Neural progenitor cell (in vitro differentiated cells): Measurements from ENCODE around the gene ZSCAN21. TPM values are rescaled to one million over a fixed set of nuclear protein-coding genes. Genes with fewer than 3 reads are reported as not detected.

Source experiments
- DNase-seq: peaks from one replicate; pipeline ENCODE4 v3.0.0-alpha.2; 2016; ENCODE audit warnings: low spot score
- H2AFZ ChIP-seq: fragments of 200-600 bp; sonication (generic); replicated peaks from 2 replicates; pipeline ENCODE4 v1.6.1; 2016; ENCODE audit warnings: antibody characterized with exemption
- H3F3A ChIP-seq: fragments of 200-600 bp; sonication (generic); 2 replicates; pipeline ENCODE4 v1.6.1; 2016; ENCODE audit warnings: antibody characterized with exemption, low read depth
- H3K27ac ChIP-seq: fragments of 200-600 bp; sonication (generic); 2 replicates; pipeline ENCODE4 v1.5.1; 2016; ENCODE audit warnings: mild to moderate bottlenecking
- H3K27me3 ChIP-seq: fragments of 200-600 bp; sonication (generic); 2 replicates; pipeline ENCODE4 v1.6.1; 2016; ENCODE audit warnings: mild to moderate bottlenecking, moderate library complexity
- H3K36me3 ChIP-seq: fragments of 200-600 bp; sonication (generic); 2 replicates; pipeline ENCODE4 v1.5.1; 2016
- H3K4me1 ChIP-seq: fragments of 200-600 bp; sonication (generic); 2 replicates; pipeline ENCODE4 v1.6.1; 2016; ENCODE audit warnings: mixed run types
- H3K4me2 ChIP-seq: fragments of 200-600 bp; sonication (generic); 2 replicates; pipeline ENCODE4 v1.6.1; 2016
- H3K4me3 ChIP-seq: fragments of 200-600 bp; sonication (generic); 2 replicates; pipeline ENCODE4 v1.5.1; 2016
- H3K79me2 ChIP-seq: fragments of 200-600 bp; sonication (generic); 2 replicates; pipeline ENCODE4 v1.6.1; 2016; ENCODE audit warnings: low read depth
- H3K9ac ChIP-seq: fragments of 200-600 bp; sonication (generic); 2 replicates; pipeline ENCODE4 v1.6.1; 2016
- H3K9me3 ChIP-seq: fragments of 200-600 bp; sonication (generic); 2 replicates; pipeline ENCODE4 v1.5.1; 2016; ENCODE audit warnings: low read depth
- H4K20me1 ChIP-seq: fragments of 200-600 bp; sonication (generic); 2 replicates; pipeline ENCODE4 v1.6.1; 2016; ENCODE audit warnings: low read depth
- H3K27ac Mint-ChIP-seq: 3 replicates; pipeline ENCODE4 v1.8.0; 2021; ENCODE audit warnings: mixed read lengths
- H3K27me3 Mint-ChIP-seq: 2 replicates; pipeline ENCODE4 v1.8.0; 2022; ENCODE audit warnings: low read depth, mild to moderate bottlenecking, inconsistent platforms, moderate library complexity, mixed read lengths; ENCODE audit not compliant: insufficient read depth
- H3K36me3 Mint-ChIP-seq: 3 replicates; pipeline ENCODE4 v1.8.0; 2021; ENCODE audit warnings: mixed read lengths
- H3K4me1 Mint-ChIP-seq: 3 replicates; pipeline ENCODE4 v1.8.0; 2021; ENCODE audit warnings: mixed read lengths
- H3K4me3 Mint-ChIP-seq: 3 replicates; pipeline ENCODE4 v1.8.0; 2021; ENCODE audit warnings: mild to moderate bottlenecking, moderate library complexity, mixed read lengths
- H3K9me3 Mint-ChIP-seq: 3 replicates; pipeline ENCODE4 v1.8.0; 2020; ENCODE audit warnings: mixed read lengths
- EZH2 ChIP-seq: fragments of 200-600 bp; sonication (generic); IDR thresholded peaks from 2 replicates; pipeline ENCODE4 v1.6.1; 2017; ENCODE audit warnings: antibody characterized with exemption, mild to moderate bottlenecking, moderate library complexity
- EZH2phosphoT487 ChIP-seq: fragments of 200-600 bp; sonication (generic); IDR thresholded peaks from 2 replicates; pipeline ENCODE4 v1.6.1; 2017; ENCODE audit warnings: antibody characterized with exemption
- total RNA-seq: library from RNA; depleted of rRNA; stranded (reverse); fragments of >200 nt; gene quantifications from 2 replicates; pipeline ENCODE4 v1.2.3, GENCODE V29; 2015; ENCODE audit warnings: low replicate concordance
- TF ChIP-seq, protein P1 (sequence below): fragments of 200-600 bp; sonication (generic); IDR thresholded peaks from 2 replicates; pipeline ENCODE4 v1.5.1; 2017; ENCODE audit warnings: antibody characterized with exemption, mild to moderate bottlenecking

Gene ZSCAN21
- total RNA-seq, 1 donor from 2014 or later = 29.0 TPM

DNA sequence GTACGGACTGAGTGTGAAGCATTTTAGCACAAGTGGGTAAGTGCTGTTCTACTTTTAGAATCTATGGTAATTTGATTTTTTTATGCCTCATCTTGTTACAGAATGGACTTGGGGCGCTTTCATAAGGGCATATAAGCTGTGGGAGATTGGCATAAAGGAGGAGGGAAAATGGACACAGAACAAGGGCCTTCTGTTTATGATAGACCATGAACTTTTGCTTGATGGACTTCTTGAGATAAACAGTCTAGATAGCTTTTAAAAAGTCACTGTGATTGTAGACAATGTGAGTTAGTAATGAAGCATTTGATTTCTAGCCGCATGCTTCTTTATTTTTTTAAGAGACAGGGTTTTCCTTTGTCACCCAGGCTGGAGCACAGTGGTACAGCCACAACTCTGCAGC, 2.0 kb downstream of the ZSCAN21 start:
- H3K4me2 ChIP-seq = no peak overlapping the region
- Mint-ChIP-seq H3K36me3 (peaks cover 7% of the 10 kb centered on the region), H3K4me1 (peaks cover 12% of the 10 kb centered on the region), H3K4me3 (peak overlapping the region; percentile 79), H3K27me3 (no peaks in the 10 kb centered on the region), H3K27ac (no peak overlapping the region), H3K9me3 (no peaks in the 10 kb centered on the region)
- no peaks in the 10 kb centered on the region for H3K9me3 ChIP-seq
- H3K27ac ChIP-seq = no peak overlapping the region
- H3K9ac ChIP-seq = no peak overlapping the region
- TF ChIP-seq EZH2 (no peak), EZH2phosphoT487 (no peak)
- TF ChIP-seq, protein P1, sequence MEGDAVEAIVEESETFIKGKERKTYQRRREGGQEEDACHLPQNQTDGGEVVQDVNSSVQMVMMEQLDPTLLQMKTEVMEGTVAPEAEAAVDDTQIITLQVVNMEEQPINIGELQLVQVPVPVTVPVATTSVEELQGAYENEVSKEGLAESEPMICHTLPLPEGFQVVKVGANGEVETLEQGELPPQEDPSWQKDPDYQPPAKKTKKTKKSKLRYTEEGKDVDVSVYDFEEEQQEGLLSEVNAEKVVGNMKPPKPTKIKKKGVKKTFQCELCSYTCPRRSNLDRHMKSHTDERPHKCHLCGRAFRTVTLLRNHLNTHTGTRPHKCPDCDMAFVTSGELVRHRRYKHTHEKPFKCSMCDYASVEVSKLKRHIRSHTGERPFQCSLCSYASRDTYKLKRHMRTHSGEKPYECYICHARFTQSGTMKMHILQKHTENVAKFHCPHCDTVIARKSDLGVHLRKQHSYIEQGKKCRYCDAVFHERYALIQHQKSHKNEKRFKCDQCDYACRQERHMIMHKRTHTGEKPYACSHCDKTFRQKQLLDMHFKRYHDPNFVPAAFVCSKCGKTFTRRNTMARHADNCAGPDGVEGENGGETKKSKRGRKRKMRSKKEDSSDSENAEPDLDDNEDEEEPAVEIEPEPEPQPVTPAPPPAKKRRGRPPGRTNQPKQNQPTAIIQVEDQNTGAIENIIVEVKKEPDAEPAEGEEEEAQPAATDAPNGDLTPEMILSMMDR = no peak
- H4K20me1 ChIP-seq = no peaks in the 10 kb centered on the region
- no peaks in the 10 kb centered on the region for H3K36me3 ChIP-seq
- H2AFZ ChIP-seq = no peak overlapping the region
- peaks cover 54% of the 10 kb centered on the region for H3K79me2 ChIP-seq
- no peak overlapping the region for H3K4me3 ChIP-seq
- peaks cover 19% of the 10 kb centered on the region for H3F3A ChIP-seq
- no peak for DNase-seq
- no peaks in the 10 kb centered on the region for H3K27me3 ChIP-seq
- H3K4me1 ChIP-seq = peaks cover 5% of the 10 kb centered on the region

DNA sequence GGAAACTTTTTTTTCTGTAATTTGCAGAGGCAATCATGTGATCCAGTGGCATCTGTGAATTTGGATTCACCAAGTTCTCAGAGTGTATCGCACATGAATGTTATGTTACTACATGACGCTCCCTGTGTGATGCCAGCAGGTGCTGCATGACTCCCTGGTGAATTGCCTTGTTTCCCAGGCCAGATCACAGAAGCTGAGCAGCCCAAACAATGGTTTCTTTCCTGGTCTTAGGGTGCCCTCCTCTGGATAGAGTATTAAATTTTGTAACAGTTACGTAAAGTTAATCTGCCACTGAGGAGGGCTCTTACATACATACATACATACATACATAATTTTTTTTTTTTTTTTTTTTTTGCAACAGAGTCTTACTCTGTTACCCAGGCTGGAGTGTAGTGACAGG, 3.6 kb downstream of the ZSCAN21 start:
- Histone ChIP-seq H4K20me1 (no peaks in the 10 kb centered on the region), H3K79me2 (peaks cover 54% of the 10 kb centered on the region), H3K4me1 (peaks cover 5% of the 10 kb centered on the region), H3K36me3 (no peaks in the 10 kb centered on the region), H3F3A (peaks cover 15% of the 10 kb centered on the region), H3K27me3 (no peaks in the 10 kb centered on the region), H3K4me2 (no peak overlapping the region), H2AFZ (no peak overlapping the region), H3K9me3 (no peaks in the 10 kb centered on the region), H3K9ac (no peak overlapping the region), H3K4me3 (no peak overlapping the region), H3K27ac (no peak overlapping the region)
- Mint-ChIP-seq H3K4me3 (no peak overlapping the region), H3K36me3 (peaks cover 15% of the 10 kb centered on the region), H3K27me3 (no peaks in the 10 kb centered on the region), H3K27ac (no peak overlapping the region), H3K9me3 (no peaks in the 10 kb centered on the region), H3K4me1 (peaks cover 12% of the 10 kb centered on the region)
- peak; percentile 23 for DNase-seq
- TF ChIP-seq EZH2 = no peak
- TF ChIP-seq, protein P1 = no peak
- TF ChIP-seq EZH2phosphoT487 = no peak

DNA sequence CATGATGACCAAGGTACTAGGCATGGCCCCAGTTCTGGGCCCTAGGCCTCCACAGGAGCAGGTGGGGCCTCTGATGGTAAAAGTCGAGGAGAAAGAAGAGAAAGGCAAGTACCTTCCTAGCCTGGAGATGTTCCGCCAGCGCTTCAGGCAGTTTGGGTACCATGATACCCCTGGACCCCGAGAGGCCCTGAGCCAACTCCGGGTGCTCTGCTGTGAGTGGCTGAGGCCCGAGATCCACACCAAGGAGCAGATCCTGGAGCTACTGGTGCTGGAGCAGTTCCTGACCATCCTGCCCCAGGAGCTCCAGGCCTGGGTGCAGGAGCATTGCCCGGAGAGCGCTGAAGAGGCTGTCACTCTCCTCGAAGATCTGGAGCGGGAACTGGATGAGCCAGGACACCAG, 7.4 kb downstream of the ZSCAN21 start:
- Histone ChIP-seq H3F3A (no peaks in the 10 kb centered on the region), H3K9ac (no peak overlapping the region), H4K20me1 (no peaks in the 10 kb centered on the region)

More for the DNA sequence above, 7.4 kb downstream of the ZSCAN21 start:
- TF ChIP-seq EZH2phosphoT487 (no peak), EZH2 (no peak)
- TF ChIP-seq, protein P1 = no peak
- peaks cover 35% of the 10 kb centered on the region for H3K79me2 ChIP-seq
- Mint-ChIP-seq H3K4me1 (no peaks in the 10 kb centered on the region), H3K27me3 (no peaks in the 10 kb centered on the region), H3K4me3 (no peak overlapping the region), H3K9me3 (no peaks in the 10 kb centered on the region), H3K27ac (no peak overlapping the region), H3K36me3 (peaks cover 27% of the 10 kb centered on the region)
- no peaks in the 10 kb centered on the region for H3K27me3 ChIP-seq
- no peak overlapping the region for H3K4me2 ChIP-seq
- H3K27ac ChIP-seq = no peak overlapping the region
- no peaks in the 10 kb centered on the region for H3K4me1 ChIP-seq
- no peak for DNase-seq
- no peak overlapping the region for H3K4me3 ChIP-seq
- H3K9me3 ChIP-seq = no peaks in the 10 kb centered on the region
- peaks cover 6% of the 10 kb centered on the region for H3K36me3 ChIP-seq
- no peak overlapping the region for H2AFZ ChIP-seq
